Measurements from ENCODE around the gene COCH.

DNA sequence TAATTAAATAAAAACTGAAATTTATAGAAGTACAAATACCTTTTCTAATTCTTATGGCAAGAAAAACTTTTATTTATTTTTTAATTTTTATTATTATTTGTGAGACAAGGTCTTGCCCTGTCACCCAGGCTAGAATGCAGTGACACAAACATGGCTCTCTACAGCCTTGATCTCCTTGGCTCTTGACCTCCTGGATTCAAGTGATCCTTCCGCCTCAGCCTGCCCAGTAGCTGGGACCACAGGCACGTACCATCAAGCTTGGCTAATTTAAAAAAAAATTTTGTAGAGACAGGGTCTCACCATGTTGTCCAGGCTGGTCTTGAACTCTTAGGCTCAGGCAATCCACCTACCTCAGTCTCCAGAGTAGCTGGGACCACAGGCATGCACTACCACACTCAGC lies 47.4 kb downstream of the COCH start:
- TF ChIP-seq, protein P1, sequence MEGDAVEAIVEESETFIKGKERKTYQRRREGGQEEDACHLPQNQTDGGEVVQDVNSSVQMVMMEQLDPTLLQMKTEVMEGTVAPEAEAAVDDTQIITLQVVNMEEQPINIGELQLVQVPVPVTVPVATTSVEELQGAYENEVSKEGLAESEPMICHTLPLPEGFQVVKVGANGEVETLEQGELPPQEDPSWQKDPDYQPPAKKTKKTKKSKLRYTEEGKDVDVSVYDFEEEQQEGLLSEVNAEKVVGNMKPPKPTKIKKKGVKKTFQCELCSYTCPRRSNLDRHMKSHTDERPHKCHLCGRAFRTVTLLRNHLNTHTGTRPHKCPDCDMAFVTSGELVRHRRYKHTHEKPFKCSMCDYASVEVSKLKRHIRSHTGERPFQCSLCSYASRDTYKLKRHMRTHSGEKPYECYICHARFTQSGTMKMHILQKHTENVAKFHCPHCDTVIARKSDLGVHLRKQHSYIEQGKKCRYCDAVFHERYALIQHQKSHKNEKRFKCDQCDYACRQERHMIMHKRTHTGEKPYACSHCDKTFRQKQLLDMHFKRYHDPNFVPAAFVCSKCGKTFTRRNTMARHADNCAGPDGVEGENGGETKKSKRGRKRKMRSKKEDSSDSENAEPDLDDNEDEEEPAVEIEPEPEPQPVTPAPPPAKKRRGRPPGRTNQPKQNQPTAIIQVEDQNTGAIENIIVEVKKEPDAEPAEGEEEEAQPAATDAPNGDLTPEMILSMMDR (conservative IDR thresholded peaks at IDR 0.05) = no peak
- no peak for TF ChIP-seq EZH2 (IDR thresholded peaks at IDR 0.05; ENCODE audit: low read depth)
